Rectal smooth muscle tissue (tissue), 1 donor: ENCODE data around the gene B3GNT9.
A peak's percentile ranks its signal among the peaks of the same experiment; 100 is the strongest.

Source experiments
- H3K27ac ChIP-seq: one replicate; pipeline ENCODE4 v1.7.0; 2013; ENCODE audit warnings: low read depth, low read length, inconsistent platforms
- H3K27me3 ChIP-seq: one replicate; pipeline ENCODE4 v1.7.0; 2013; ENCODE audit warnings: low read length; ENCODE audit not compliant: control insufficient read depth, insufficient read depth
- H3K36me3 ChIP-seq: one replicate; pipeline ENCODE4 v1.7.0; 2013; ENCODE audit warnings: low read length; ENCODE audit not compliant: control insufficient read depth, insufficient read depth
- H3K4me1 ChIP-seq: one replicate; pipeline ENCODE4 v1.7.0; 2013; ENCODE audit warnings: low read length; ENCODE audit not compliant: control insufficient read depth, insufficient read depth
- H3K4me3 ChIP-seq: one replicate; pipeline ENCODE4 v1.7.0; 2013; ENCODE audit warnings: low read length
- H3K9ac ChIP-seq: one replicate; pipeline ENCODE4 v1.7.0; 2013; ENCODE audit warnings: low read length

Gene B3GNT9

DNA sequence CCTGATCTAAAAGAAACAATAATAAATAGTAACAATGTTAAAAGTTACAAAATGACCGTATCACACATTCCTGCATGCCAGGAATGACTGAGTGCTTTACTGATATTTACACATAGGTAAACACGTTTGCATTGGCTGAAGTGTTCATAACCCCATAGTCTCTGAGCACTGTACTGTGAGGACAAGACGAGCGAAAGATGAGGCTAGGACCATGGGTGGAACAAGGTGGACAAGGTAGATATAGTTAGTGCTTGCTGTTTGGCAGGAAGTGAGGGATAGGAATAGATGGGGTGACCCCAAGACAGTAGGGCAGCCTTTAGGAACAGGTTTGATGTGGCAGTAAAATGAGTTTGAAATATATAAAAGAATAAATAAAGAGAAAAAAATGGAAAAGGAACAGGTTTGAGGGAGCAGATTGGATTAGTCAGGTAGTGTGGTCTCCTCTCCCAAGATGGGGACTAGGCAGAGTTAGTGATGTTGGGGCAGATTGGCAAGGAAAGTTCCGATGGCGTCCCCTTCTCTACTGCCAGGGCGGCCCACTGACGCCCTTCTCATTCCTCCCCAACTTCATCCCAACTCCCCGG lies 40.7 kb upstream of the B3GNT9 start:
- Histone ChIP-seq H3K27me3 (no peaks in the 10 kb centered on the region), H3K4me1 (peaks cover 12% of the 10 kb centered on the region), H3K36me3 (peaks cover 17% of the 10 kb centered on the region), H3K27ac (no peak overlapping the region), H3K9ac (no peak overlapping the region), H3K4me3 (peak overlapping the region; percentile 40)

DNA sequence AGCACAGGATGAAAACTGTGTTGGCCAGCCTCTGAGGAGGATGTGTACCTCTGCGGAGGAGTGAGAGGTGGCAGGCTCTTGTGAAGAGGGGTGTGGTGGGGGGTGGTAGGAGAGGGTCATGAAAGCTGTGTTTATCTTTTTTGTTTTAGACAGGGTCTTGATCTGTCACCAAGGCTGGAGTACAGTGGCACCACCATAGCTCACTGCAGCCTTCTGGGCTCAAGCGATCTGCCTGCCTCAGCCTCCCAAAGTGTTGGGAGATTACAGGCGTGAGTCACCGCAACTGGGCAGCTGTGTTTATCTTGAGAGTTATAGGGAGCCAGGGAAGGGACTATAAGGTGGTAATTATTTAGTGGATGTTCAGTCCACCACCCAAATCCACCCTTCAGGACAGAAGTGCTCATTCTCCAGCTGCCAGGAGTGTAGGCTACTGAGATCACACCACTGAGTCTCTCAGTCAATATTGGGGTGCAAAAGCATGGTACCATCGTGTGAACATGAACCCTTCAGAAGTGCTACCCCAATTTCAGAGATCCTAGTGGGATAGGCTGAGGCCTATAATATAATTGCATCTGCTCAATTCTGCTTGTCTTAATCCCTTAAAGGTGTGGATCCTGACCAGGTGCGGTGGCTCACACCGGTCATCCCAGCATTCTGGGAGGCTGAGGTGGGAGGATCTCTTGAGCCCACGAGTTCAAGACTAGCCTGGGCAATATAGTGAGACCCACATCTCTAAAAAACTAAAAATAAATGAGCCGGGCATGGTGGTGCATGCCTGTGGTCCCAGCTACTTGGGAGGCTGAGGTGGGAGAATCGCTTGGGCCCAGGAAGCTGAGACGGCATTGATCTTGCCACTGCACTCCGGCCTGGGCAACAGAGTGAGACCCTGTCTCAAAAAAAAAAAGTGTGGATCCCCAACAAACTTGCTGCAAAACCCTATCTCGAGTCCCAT lies 39.9 kb upstream of the B3GNT9 start:
- Histone ChIP-seq H3K9ac (no peak overlapping the region), H3K36me3 (peaks cover 11% of the 10 kb centered on the region), H3K4me3 (no peak overlapping the region), H3K27ac (no peak overlapping the region), H3K4me1 (peaks cover 12% of the 10 kb centered on the region), H3K27me3 (no peaks in the 10 kb centered on the region)

DNA sequence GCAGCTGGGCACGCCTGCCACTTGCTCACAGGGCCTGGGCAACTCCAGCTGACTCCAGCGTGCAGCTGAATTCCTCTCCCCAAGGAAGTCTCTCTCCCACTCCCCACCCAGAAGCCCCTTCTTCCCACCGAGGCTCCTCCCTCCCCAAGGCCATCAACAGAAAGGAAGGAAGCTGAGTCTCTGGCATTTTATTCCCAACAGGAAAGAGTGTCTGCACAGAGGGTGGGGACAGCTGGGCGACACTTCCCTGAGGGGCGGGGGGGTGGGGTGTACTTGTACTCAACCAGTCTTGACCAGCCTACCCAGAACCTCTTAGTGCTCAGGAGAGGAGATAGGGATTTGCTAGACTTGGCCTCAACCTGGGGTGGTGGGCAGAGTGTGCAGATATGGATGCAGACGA lies 39.2 kb upstream of the B3GNT9 start, which contains the start of gene EXOC3L1:
Gene EXOC3L1, minus strand, starts transcription at position 96 of the 400 bp plus-strand sequence. CDS start 460 bp downstream, outside the sequence.
- no peak within 1 kb of the TSS for H3K4me3 ChIP-seq
- H3K4me1 ChIP-seq, result peaks cover 12% of the 10 kb centered on the region
- H3K9ac ChIP-seq, result no peak within 1 kb of the TSS
- peaks cover 6% of the 10 kb centered on the region for H3K36me3 ChIP-seq
- H3K27ac ChIP-seq, result no peak within 1 kb of the TSS
- no peaks in the 10 kb centered on the region for H3K27me3 ChIP-seq

DNA sequence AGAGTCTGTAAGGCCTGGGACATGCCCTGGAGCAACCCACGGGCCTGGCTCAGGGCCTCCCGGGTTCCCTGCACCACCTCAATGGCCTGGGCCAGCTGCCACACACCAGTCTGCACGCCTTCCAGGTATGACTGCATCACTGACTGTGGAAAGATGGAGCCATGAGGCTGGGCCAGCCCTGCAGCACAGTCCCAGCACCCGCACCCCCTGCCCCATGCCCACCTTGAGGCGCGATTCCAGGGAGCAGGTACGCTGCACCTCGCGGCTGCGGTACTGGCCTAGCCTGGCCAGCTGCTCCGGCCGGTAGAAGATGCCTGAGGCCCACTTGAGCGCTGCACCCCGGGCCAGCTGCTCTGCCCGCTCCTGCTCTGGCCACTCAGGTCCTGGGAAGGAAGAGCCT lies 38.0 kb upstream of the B3GNT9 start:
- H3K36me3 ChIP-seq, result no peaks in the 10 kb centered on the region
- no peak overlapping the region for H3K9ac ChIP-seq
- H3K27ac ChIP-seq, result no peak overlapping the region
- no peak overlapping the region for H3K4me3 ChIP-seq
- peaks cover 12% of the 10 kb centered on the region for H3K4me1 ChIP-seq
- H3K27me3 ChIP-seq, result no peaks in the 10 kb centered on the region

GRCh38 chr16:67188323-67188722 lies 37.5 kb upstream of the B3GNT9 start:
- no peak overlapping the region for H3K27ac ChIP-seq
- H3K4me3 ChIP-seq, result no peak overlapping the region
- no peaks in the 10 kb centered on the region for H3K36me3 ChIP-seq
- no peaks in the 10 kb centered on the region for H3K27me3 ChIP-seq
- peaks cover 10% of the 10 kb centered on the region for H3K4me1 ChIP-seq
- H3K9ac ChIP-seq, result no peak overlapping the region

DNA sequence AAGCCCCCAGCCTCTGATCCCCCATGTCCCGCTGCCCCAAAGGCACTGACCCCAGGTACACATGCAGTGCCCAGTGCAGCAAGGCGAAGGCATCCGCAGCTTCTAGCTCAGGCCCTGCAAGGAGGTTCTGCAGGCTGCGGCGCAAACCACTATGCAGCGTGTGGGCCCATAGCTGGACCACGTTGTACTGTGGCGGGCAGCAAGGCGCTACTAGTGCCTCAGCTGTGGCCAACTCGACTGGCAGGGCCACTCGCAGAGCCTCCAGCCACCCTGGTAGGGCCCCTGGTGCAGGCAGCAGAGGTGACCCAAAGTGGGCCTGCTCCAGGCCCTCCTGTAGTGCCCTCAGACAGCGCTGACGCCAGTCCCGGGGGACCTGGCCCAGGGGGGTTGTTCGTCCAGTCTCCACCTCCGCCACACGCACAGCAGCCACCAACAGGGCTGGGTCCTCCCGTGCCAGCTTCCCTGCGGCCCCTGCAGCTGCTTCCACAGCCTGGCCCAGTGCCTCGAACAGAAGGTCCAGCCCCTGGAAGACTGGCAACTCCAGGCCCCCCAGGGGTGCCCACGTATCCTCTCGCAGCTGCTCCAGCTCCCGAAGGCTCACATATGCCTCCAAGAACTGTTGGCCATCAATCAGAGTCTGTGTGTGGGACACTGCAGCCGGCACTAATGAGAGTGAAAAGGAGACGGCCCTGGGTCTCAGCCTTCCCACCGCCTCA lies 36.5 kb upstream of the B3GNT9 start:
- H3K4me1 ChIP-seq, result peaks cover 5% of the 10 kb centered on the region
- H3K27ac ChIP-seq, result no peak overlapping the region

GRCh38 chr16:67186550-67186950 lies 35.8 kb upstream of the B3GNT9 start:
- Histone ChIP-seq H3K4me1 (peaks cover 5% of the 10 kb centered on the region), H3K27me3 (no peaks in the 10 kb centered on the region), H3K9ac (no peak overlapping the region), H3K27ac (no peak overlapping the region), H3K4me3 (no peak overlapping the region), H3K36me3 (no peaks in the 10 kb centered on the region)

More for the DNA sequence above, 36.5 kb upstream of the B3GNT9 start:
- Histone ChIP-seq H3K4me3 (no peak overlapping the region), H3K36me3 (no peaks in the 10 kb centered on the region), H3K9ac (no peak overlapping the region), H3K27me3 (no peaks in the 10 kb centered on the region)

- Histone ChIP-seq H3K27ac (no peak overlapping the region), H3K4me1 (peaks cover 5% of the 10 kb centered on the region), H3K36me3 (no peaks in the 10 kb centered on the region), H3K4me3 (peak overlapping the region; percentile 71), H3K9ac (no peak overlapping the region), H3K27me3 (no peaks in the 10 kb centered on the region)
Measured at GRCh38 chr16:67185651-67186134, 34.9 kb upstream of the B3GNT9 start.

DNA sequence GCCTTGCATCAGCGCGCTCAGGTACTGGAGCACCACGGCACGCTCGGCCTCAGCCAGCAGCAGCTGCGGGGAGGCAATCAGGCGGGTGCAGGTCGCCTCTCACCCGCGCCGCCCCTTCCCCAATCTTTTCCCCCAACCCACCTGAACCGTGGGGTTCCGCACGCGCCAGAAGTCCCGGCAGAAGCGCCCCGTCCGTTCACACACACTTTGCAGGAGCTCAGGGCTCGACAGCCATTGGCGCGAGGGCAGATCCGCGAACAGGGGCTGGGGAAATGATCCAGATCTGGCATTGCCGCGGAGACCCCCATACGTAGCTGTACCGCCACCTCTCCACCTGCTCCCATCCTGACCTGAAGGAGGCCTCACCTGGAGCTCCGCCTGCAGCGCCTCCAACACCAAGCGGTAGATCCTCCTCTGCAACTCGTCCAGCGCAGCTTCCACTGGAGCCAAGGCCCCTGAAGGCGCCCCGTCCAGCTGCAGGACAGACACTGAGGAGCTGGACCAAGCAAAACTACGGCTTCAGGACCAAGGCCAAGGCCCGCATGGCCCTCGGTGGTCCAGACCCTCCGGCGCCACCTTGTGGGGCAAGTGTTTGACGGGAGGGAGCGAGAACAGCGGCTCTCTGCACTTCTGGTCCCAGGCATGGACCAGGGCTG lies 34.3 kb upstream of the B3GNT9 start:
- Histone ChIP-seq H3K4me1 (peaks cover 5% of the 10 kb centered on the region), H3K27ac (no peak overlapping the region), H3K27me3 (no peaks in the 10 kb centered on the region), H3K36me3 (no peaks in the 10 kb centered on the region), H3K4me3 (peak overlapping the region; percentile 71), H3K9ac (no peak overlapping the region)

GRCh38 chr16:67184453-67184994 lies 33.7 kb upstream of the B3GNT9 start:
- H3K27ac ChIP-seq, result peak overlapping the region; percentile 93
- H3K27me3 ChIP-seq, result no peaks in the 10 kb centered on the region
- H3K36me3 ChIP-seq, result no peaks in the 10 kb centered on the region
- peak overlapping the region; percentile 71 for H3K4me3 ChIP-seq
- H3K9ac ChIP-seq, result peak overlapping the region; percentile 58
- H3K4me1 ChIP-seq, result peaks cover 5% of the 10 kb centered on the region

DNA sequence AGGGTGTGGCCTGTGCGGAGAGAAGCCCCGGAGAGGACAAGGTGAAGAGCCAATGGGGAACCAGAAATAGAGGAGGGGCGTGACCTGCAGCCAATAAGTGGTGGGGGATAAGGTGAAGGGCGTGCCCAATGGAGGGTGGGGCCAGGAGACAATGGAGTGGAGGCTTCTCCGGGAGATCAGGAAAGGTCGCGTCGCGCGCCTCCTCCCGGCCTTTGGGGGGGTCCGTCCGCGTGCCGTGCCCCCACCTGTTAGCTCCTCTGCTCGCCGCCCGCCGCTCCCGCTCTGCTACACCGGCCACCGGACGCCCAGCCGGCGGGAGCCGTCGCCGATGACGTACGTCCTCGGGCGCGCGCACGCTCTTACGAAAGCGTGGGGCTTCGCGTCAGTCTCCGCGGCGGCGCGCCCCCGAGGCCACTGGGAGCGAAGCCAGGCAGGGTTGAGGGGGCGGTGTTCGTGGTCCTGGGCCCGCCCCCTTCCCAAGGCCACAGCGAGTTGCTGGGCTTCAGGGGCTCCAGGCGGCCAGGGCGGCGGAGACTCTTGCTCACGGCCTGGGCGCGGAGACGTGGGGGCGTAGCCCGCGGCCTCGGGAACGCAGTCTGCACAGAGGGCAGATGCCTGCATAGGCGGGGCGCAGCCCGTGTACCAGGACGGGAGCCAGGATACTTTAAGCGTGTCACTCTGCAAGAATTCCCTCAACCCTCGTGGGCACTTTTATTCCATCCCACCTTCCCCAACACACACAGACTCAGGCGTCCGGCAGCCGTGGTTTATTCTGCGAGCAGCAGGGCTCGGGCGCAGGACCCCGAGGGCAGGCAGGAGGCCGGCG lies 33.0 kb upstream of the B3GNT9 start, which contains the start of gene MATCAP1:
Gene MATCAP1, minus strand, starts transcription at position 337 of the 826 bp plus-strand sequence. CDS start 3,353 bp downstream, outside the sequence.
- Histone ChIP-seq H3K4me1 (peaks cover 5% of the 10 kb centered on the region), H3K36me3 (no peaks in the 10 kb centered on the region), H3K9ac (peak within 1 kb of the TSS; percentile 67), H3K27ac (peak within 1 kb of the TSS; percentile 93), H3K27me3 (no peaks in the 10 kb centered on the region), H3K4me3 (peak within 1 kb of the TSS; percentile 71)
